ENCODE measurements around the gene VMP1.

DNA sequence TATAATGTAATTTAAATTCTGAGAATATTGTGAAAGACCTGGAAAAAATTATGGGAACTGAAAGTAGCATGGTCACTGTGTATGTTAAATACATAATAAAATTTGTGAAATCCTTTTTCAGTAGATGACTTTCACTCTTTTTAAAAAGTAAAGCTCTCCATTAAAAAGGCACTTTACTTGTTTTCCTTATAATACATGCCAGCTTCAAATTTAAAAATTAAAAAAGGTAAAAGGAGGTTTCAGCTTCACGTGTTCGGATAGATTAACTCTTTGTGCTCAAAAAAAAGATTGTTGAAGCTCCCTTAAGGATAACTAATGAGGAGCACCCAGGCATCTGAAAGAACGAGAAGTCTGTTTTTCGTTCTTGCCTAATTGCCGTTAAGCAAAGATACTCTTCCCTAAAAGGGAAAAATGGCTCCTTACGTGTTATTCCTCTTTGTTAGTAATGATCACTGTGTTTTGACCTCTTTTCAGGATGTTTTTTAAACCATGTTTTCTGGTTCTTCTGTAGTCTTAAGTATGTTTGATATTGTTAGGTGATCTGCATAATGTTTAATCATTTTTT, 97.5 kb downstream of the VMP1 start:
- TF ChIP-seq POLR2A (IDR thresholded peaks at IDR 0.05) (no peak), POLR2AphosphoS5 (IDR thresholded peaks at IDR 0.05) (no peak)
- TF ChIP-seq, protein P1, sequence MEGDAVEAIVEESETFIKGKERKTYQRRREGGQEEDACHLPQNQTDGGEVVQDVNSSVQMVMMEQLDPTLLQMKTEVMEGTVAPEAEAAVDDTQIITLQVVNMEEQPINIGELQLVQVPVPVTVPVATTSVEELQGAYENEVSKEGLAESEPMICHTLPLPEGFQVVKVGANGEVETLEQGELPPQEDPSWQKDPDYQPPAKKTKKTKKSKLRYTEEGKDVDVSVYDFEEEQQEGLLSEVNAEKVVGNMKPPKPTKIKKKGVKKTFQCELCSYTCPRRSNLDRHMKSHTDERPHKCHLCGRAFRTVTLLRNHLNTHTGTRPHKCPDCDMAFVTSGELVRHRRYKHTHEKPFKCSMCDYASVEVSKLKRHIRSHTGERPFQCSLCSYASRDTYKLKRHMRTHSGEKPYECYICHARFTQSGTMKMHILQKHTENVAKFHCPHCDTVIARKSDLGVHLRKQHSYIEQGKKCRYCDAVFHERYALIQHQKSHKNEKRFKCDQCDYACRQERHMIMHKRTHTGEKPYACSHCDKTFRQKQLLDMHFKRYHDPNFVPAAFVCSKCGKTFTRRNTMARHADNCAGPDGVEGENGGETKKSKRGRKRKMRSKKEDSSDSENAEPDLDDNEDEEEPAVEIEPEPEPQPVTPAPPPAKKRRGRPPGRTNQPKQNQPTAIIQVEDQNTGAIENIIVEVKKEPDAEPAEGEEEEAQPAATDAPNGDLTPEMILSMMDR (IDR thresholded peaks at IDR 0.05), result no peak
